HepG2 (cell line): ENCODE results near the gene TREH. TPM values are rescaled to one million over a fixed set of nuclear protein-coding genes. Genes with fewer than 3 reads are reported as not detected.

ENCODE experiments used
- ARNT2 ChIP-seq: sonication (generic); formaldehyde crosslinking; IDR thresholded peaks from 2 replicates; pipeline ENCODE4 v1.8.0; 2022; ENCODE audit warnings: mild to moderate bottlenecking, low read depth, missing genetic modification reagents, moderate library complexity
- ASH2L ChIP-seq: fragments of 300-600, 200-600 bp; sonication (generic); IDR thresholded peaks from 2 replicates; pipeline ENCODE4 v1.7.0; 2017; ENCODE audit warnings: low read depth, mild to moderate bottlenecking, moderate library complexity, mixed read lengths, low read length; ENCODE audit not compliant: insufficient read length
- HOXD1 ChIP-seq: sonication (generic); formaldehyde crosslinking; IDR thresholded peaks from 2 replicates; pipeline ENCODE4 v1.5.0; 2020; ENCODE audit warnings: missing genetic modification reagents
- MAZ ChIP-seq, 2 experiments: sonication (generic) in 1 of 2; formaldehyde crosslinking in 1 of 2; IDR thresholded peaks; 2 replicates each; pipeline versions ENCODE4 v1.5.0 to v1.6.1; 2012 to 2020; ENCODE audit warnings: low read depth in 2 of 2, mild to moderate bottlenecking in 2 of 2, borderline replicate concordance in 1 of 2, improper control_type of control experiment in 1 of 2, low read length in 1 of 2, missing genetic modification reagents in 1 of 2, moderate library complexity in 1 of 2
- MXI1 ChIP-seq: IDR thresholded peaks from 3 replicates; pipeline ENCODE4 v1.6.1; 2012; ENCODE audit warnings: low read depth, low read length, inconsistent platforms, borderline replicate concordance
- NPAS2 ChIP-seq: sonication (generic); formaldehyde crosslinking; IDR thresholded peaks from 2 replicates; pipeline ENCODE4 v1.8.0; 2022; ENCODE audit warnings: mild to moderate bottlenecking, missing genetic modification reagents, borderline replicate concordance
- SMARCC2 ChIP-seq: fragments of 450-650 bp; IDR thresholded peaks from 2 replicates; pipeline ENCODE4 v1.6.1; 2017; ENCODE audit warnings: antibody characterized with exemption, mild to moderate bottlenecking
- TAF15 ChIP-seq: fragments of 200-400 bp; formaldehyde crosslinking; IDR thresholded peaks from one replicate; pipeline ENCODE4 v1.6.1; 2018; ENCODE audit warnings: mild to moderate bottlenecking, low read depth, low read length; ENCODE audit not compliant: poor library complexity, severe bottlenecking
- ZFYVE20 ChIP-seq: sonication (generic); formaldehyde crosslinking; IDR thresholded peaks from 2 replicates; pipeline ENCODE4 v1.8.0; 2023; ENCODE audit warnings: low read depth, mild to moderate bottlenecking, moderate library complexity, missing genetic modification reagents, borderline replicate concordance
- ZNF232 ChIP-seq: sonication (generic); formaldehyde crosslinking; IDR thresholded peaks from 2 replicates; pipeline ENCODE4 v1.4.0; 2020; ENCODE audit warnings: missing genetic modification reagents, borderline replicate concordance
- ZNF331 ChIP-seq: sonication (generic); formaldehyde crosslinking; IDR thresholded peaks from 2 replicates; pipeline ENCODE4 v1.4.0; 2020; ENCODE audit warnings: missing genetic modification reagents
- ZNF33B ChIP-seq: sonication (generic); formaldehyde crosslinking; IDR thresholded peaks from 2 replicates; pipeline ENCODE4 v1.5.1; 2020; ENCODE audit warnings: mild to moderate bottlenecking, missing genetic modification reagents
- ZNF549 ChIP-seq: sonication (generic); formaldehyde crosslinking; IDR thresholded peaks from 2 replicates; pipeline ENCODE4 v1.5.0; 2020; ENCODE audit warnings: missing genetic modification reagents
- ZNF614 ChIP-seq: IDR thresholded peaks from 2 replicates; pipeline ENCODE4 v1.6.1; 2018; ENCODE audit warnings: missing biosample characterization, missing genetic modification reagents, inconsistent platforms, borderline replicate concordance
- ZNF709 ChIP-seq: sonication (generic); formaldehyde crosslinking; IDR thresholded peaks from 2 replicates; pipeline ENCODE4 v1.5.0; 2020; ENCODE audit warnings: mild to moderate bottlenecking, missing genetic modification reagents
- ZNF761 ChIP-seq: sonication (generic); formaldehyde crosslinking; conservative IDR thresholded peaks from 2 replicates; pipeline ENCODE4 v1.4.0; 2020; ENCODE audit warnings: mild to moderate bottlenecking, missing genetic modification reagents
- ZNF784 ChIP-seq: sonication (generic); formaldehyde crosslinking; IDR thresholded peaks from 2 replicates; pipeline ENCODE4 v1.5.1; 2020; ENCODE audit warnings: missing genetic modification reagents, mild to moderate bottlenecking, borderline replicate concordance
- ZSCAN20 ChIP-seq: sonication (generic); formaldehyde crosslinking; IDR thresholded peaks from 2 replicates; pipeline ENCODE4 v1.4.0; 2020; ENCODE audit warnings: missing genetic modification reagents, mild to moderate bottlenecking, borderline replicate concordance
- polyA plus RNA-seq, 8 experiments: library from polyadenylated mRNA; depleted of rRNA in 3 of 8; stranded (reverse) in 7 of 8; unstranded in 1 of 8; fragments of >200 nt; fragmentation: Illumina TruSeq in 4 of 8; extraction: Trizol in 4 of 8; gene quantifications; 2 replicates each; pipeline versions ENCODE4 v1.2.1 to v1.2.3, GENCODE V29; 2011 to 2016; ENCODE audit warnings: low read depth in 4 of 8, missing spikeins in 1 of 8, mixed read lengths in 1 of 8; ENCODE audit not compliant: insufficient read depth in 1 of 8
- total RNA-seq, 5 experiments: library from RNA; depleted of rRNA; stranded (reverse); fragments of >200 nt; fragmentation: Illumina TruSeq; extraction: Trizol; gene quantifications; 2 replicates each; pipeline ENCODE4 v1.2.3, GENCODE V29; 2016; ENCODE audit warnings: low read depth in 1 of 5
- TF ChIP-seq, protein P1 (sequence below): sonication (generic); formaldehyde crosslinking; IDR thresholded peaks from 2 replicates; pipeline ENCODE4 v1.4.0; 2020; ENCODE audit warnings: missing genetic modification reagents
- TF ChIP-seq, protein P2 (sequence below): sonication (generic); formaldehyde crosslinking; IDR thresholded peaks from 2 replicates; pipeline ENCODE4 v1.5.0; 2020; ENCODE audit warnings: mild to moderate bottlenecking, missing genetic modification reagents

Gene TREH
- total and polyA plus RNA-seq, 2 of the 13 experiments (the other 11 are each of a cell fraction or from before 2014, with no cell fraction given), result 0.53 to 0.86 TPM

- TF ChIP-seq ZNF331 (CRISPR knock-in tag) (peak; percentile 68), TAF15 (no peak), ZNF709 (CRISPR knock-in tag) (no peak), MXI1 (peak; percentile 8; the same call in 1 of the 3 replicates), SMARCC2 (no peak), ZNF232 (CRISPR knock-in tag) (peak; percentile 53; the same call in 1 of the 2 replicates), HOXD1 (no peak), ARNT2 (peak; percentile 78), ZFYVE20 (CRISPR knock-in tag) (no peak), ZNF549 (CRISPR knock-in tag) (no peak), ASH2L (peak; percentile 52), ZSCAN20 (CRISPR knock-in tag) (no peak), ZNF614 (CRISPR knock-in tag) (no peak), NPAS2 (CRISPR knock-in tag) (no peak), ZNF761 (peak; percentile 80; the same call in 1 of the 2 replicates), ZNF33B (CRISPR knock-in tag) (no peak), MAZ (IDR thresholded peaks at IDR 0.05; ENCODE audit: borderline replicate concordance, low read depth, low read length) (no peak), MAZ (CRISPR knock-in tag; IDR thresholded peaks at IDR 0.05; ENCODE audit: low read depth) (peak; percentile 69), ZNF784 (peak; percentile 66; the same call in 1 of the 2 replicates)
- TF ChIP-seq, protein P1, sequence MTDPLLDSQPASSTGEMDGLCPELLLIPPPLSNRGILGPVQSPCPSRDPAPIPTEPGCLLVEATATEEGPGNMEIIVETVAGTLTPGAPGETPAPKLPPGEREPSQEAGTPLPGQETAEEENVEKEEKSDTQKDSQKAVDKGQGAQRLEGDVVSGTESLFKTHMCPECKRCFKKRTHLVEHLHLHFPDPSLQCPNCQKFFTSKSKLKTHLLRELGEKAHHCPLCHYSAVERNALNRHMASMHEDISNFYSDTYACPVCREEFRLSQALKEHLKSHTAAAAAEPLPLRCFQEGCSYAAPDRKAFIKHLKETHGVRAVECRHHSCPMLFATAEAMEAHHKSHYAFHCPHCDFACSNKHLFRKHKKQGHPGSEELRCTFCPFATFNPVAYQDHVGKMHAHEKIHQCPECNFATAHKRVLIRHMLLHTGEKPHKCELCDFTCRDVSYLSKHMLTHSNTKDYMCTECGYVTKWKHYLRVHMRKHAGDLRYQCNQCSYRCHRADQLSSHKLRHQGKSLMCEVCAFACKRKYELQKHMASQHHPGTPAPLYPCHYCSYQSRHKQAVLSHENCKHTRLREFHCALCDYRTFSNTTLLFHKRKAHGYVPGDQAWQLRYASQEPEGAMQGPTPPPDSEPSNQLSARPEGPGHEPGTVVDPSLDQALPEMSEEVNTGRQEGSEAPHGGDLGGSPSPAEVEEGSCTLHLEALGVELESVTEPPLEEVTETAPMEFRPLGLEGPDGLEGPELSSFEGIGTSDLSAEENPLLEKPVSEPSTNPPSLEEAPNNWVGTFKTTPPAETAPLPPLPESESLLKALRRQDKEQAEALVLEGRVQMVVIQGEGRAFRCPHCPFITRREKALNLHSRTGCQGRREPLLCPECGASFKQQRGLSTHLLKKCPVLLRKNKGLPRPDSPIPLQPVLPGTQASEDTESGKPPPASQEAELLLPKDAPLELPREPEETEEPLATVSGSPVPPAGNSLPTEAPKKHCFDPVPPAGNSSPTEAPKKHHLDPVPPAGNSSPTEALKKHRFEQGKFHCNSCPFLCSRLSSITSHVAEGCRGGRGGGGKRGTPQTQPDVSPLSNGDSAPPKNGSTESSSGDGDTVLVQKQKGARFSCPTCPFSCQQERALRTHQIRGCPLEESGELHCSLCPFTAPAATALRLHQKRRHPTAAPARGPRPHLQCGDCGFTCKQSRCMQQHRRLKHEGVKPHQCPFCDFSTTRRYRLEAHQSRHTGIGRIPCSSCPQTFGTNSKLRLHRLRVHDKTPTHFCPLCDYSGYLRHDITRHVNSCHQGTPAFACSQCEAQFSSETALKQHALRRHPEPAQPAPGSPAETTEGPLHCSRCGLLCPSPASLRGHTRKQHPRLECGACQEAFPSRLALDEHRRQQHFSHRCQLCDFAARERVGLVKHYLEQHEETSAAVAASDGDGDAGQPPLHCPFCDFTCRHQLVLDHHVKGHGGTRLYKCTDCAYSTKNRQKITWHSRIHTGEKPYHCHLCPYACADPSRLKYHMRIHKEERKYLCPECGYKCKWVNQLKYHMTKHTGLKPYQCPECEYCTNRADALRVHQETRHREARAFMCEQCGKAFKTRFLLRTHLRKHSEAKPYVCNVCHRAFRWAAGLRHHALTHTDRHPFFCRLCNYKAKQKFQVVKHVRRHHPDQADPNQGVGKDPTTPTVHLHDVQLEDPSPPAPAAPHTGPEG, result peak; percentile 91; the same call in 1 of the 2 replicates
- TF ChIP-seq, protein P2, sequence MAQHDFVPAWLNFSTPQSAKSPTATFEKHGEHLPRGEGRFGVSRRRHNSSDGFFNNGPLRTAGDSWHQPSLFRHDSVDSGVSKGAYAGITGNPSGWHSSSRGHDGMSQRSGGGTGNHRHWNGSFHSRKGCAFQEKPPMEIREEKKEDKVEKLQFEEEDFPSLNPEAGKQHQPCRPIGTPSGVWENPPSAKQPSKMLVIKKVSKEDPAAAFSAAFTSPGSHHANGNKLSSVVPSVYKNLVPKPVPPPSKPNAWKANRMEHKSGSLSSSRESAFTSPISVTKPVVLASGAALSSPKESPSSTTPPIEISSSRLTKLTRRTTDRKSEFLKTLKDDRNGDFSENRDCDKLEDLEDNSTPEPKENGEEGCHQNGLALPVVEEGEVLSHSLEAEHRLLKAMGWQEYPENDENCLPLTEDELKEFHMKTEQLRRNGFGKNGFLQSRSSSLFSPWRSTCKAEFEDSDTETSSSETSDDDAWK (CRISPR knock-in tag), result no peak
These were observed 10.6 kb upstream of the TREH start (continued) for GRCh38 chr11:118689852-118690552.
